ENCODE results near the gene NT5C3B. TPM values are rescaled to one million over a fixed set of nuclear protein-coding genes. Genes with fewer than 3 reads are reported as not detected.

NT5C3B gene
- total RNA-seq, 2 donors from 2014 or later = 51.2 to 70.3 TPM

DNA sequence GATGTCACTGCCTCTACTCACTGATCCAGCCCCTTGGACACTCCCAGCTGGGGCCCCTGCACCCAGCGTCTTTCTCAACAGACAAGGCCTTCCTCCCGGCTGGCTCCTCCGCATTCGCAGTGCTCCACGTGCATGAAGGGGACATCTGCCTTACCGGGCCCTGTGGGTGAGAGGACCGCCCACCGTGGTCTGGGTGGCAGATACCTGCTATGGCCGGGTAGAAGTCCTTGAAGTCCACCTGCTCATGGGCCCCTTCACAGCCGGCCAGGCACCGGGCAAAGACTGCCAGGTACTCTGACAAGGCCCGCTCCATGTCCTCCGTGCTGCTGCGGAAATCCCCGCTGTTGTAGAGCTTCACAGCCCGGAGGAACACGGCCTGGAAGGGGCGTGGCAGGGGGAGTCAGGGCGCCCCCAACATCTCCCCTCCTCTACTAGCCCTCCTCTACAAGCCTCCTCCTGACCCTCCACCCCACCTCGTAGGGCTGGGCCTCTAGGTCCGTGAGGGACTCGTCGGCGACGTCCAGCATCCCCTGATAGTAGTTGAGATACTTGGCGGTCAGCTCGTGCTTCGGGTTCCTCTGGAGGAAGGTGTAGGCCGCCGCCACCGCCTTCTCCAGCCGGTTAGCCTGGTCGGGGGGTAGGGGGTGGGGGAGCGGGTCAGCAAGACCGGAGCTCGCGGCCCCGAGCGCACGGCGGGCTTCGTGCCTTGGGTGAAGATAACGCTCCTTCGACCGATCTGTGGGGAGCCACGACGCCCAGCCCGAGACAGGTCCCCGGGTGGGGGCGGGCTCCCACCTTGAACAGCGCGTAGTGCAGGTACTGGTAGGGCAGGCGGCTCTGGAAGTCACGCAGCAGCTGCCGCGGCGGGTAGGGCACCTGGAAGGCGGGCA is 25.1 kb downstream of the NT5C3B start:
- Mint-ChIP-seq H3K27ac (no peak overlapping the region), H3K9me3 (no peaks in the 10 kb centered on the region), H3K4me3 (peak overlapping the region; percentile 85), H3K27me3 (peaks cover 3% of the 10 kb centered on the region), H3K4me1 (peaks cover 6% of the 10 kb centered on the region), H3K36me3 (ENCODE audit: low read depth) (no peaks in the 10 kb centered on the region)
- ATAC-seq (replicated peaks) = peak; percentile 37

DNA sequence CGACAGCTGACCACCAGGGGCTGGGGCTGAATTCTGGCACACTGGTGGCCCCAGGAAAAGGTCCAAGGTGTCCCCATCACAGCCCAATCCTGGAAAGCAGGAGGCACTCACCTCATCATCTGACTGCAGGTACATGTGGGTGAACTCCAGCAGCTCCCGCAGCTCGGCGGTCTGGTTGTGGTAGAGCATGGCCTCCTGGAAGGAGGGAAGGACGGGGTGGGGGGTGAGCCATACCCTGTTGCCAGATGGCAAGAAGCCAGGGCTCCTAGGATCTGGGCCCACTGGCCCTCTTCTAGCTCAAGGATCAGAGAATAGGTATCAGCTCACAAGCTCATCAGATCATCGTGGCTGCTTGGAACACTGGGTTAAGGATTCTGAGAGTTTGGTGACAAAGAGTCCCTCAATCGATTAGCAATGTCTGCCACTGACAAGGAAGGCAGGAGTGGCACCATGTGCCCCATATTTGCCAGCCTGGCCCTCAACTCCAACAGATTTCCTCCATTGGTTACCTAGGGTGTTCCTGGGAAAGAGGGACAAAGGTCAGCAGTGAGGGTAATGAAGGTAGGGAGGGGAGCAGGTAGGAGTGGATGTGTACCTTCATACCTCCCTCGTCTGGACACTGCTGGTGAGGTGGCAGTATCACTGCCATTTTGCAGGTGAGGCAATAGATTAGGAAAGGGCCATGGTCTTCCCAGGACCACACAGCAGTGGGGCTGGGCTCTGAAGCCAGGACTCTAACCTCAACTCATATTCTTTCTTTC is 29.2 kb downstream of the NT5C3B start:
- peaks cover 6% of the 10 kb centered on the region for H3K4me1 Mint-ChIP-seq
- no peaks in the 10 kb centered on the region for H3K36me3 Mint-ChIP-seq (ENCODE audit: low read depth)
- no peak for ATAC-seq (replicated peaks)
- no peaks in the 10 kb centered on the region for H3K27me3 Mint-ChIP-seq
- H3K27ac Mint-ChIP-seq = no peak overlapping the region
- no peaks in the 10 kb centered on the region for H3K9me3 Mint-ChIP-seq
- no peak overlapping the region for H3K4me3 Mint-ChIP-seq

DNA sequence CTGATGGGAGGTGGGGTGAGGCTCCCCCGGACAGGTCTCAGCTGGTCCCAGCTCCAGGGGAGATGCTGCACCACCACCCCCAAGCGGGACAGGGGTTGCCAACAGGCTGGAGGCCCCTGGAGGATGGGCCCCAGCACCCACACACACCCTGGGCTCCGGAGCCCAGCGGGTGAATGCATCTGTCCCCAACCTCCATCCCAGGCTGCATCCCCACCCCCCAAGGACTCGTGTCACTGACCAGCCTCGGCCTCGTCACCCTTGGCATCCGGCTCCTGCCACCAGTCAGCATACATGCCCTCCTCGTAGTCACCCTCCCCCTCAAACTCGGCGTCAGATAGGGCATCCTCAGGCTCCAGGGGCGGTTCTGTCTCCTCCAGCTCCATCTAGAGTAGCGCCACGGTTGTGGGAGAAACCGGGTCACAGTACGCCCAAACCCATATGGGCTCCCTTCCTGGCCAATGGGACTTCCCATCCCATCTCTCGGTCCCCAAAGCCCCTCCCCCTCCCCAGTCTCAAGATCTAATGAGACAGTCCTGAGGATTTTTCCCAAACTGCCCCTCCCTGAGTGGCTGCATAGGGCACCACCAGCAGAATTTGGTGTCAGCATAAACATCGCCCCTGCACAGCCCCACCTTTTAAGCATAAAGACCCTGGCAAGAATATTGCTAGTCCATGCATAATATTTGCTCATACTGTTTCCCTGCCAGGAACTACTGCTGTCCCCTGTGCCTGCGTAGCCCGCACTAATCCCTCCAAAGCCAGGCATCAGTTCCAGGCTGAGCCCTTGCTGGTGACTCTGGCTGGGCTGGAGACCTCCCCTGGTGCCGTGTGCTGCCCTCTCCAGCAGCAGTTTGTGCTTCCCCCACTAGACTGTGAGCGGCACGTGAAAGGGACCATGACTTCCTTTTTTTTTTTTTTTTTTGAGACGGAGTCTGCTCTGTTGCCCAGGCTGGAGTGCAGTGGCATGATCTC is 32.7 kb downstream of the NT5C3B start:
- Mint-ChIP-seq H3K4me1 (peaks cover 6% of the 10 kb centered on the region), H3K9me3 (no peaks in the 10 kb centered on the region), H3K4me3 (no peak overlapping the region), H3K27ac (no peak overlapping the region), H3K27me3 (no peaks in the 10 kb centered on the region), H3K36me3 (ENCODE audit: low read depth) (no peaks in the 10 kb centered on the region)
- ATAC-seq (replicated peaks) = no peak

DNA sequence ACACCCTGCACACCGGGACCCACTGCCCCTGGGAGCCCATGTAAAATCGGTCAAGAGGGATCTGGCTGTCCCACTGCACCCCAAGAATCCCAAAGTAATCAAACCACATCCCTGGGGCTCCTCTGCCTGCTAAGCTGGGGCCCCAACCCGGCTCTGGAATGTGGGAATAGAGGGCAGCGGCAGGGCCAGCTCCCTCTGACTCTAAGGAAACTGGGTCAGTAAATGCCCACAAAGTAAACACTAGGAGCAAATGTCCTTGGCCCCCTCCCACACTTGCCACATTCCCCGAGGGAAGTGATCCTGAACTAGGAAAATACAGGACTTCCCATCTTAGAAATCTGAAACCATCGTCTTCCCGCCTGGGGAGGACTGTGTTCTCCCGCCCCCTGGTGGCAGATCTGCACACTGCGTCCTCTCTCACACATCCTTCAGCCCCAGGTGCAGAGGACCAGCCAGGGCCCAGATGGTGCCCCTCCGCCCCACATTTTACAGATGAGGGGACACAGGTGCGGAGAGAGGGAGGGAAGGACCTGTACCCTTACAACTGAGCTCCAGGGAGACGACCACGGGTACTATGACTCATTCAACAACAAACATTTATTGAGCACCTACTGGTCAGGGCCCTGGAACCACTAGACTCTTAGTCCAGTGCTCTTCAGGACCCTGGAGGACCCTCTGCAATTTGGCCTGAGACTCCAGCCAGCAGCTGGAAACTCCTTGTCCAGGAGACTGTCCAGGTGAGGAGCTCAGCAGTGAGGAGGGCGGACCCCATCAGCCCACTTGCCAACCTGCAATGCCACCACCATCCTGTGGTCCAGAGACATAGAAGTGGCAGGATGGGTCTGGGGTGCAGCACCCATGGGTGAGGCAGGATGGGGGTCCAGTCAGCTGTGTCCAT is 34.4 kb downstream of the NT5C3B start:
- Mint-ChIP-seq H3K27ac (no peak overlapping the region), H3K9me3 (no peaks in the 10 kb centered on the region), H3K4me3 (no peak overlapping the region), H3K27me3 (no peaks in the 10 kb centered on the region), H3K36me3 (ENCODE audit: low read depth) (no peaks in the 10 kb centered on the region), H3K4me1 (peaks cover 6% of the 10 kb centered on the region)
- peak; percentile 83 for ATAC-seq (replicated peaks)

DNA sequence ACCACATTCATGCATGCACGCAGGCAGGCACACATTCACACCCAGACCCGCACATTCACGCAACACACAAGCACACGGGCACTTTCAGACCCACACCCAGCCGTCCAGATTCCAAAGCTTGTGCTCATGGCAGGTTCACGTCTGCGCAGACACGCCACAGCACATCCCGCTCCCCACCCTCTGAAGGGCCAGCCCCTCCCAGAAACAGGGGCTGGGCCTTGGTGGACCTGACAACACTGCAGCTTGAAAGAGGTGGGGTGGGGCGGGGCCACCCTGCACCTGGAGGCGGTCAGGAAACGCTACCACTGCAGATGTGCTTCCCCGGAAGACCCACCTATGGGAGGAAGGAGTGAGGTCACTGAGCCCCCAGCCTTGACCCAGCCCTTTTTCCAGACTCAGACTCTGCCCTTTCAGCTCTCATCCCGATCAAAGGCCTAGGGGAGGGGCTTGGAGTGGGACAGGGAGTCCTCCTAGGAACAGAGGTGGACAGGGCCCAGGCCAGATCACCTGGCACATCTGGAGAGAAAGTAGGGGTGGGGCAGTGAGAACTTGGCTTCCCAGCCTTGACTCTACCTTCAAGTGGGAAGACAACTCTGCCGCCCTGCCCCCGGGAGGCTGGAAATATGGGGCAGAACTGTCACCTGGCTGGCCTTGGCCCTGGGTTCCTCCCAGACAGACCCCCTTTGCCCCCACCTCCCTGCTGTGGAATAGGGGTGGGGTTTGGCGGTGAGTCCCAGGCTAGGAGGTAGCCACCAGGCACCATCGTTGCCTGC is 35.2 kb downstream of the NT5C3B start:
- Mint-ChIP-seq H3K27ac (no peak overlapping the region), H3K4me3 (no peak overlapping the region), H3K27me3 (no peaks in the 10 kb centered on the region), H3K9me3 (no peaks in the 10 kb centered on the region), H3K4me1 (peaks cover 6% of the 10 kb centered on the region), H3K36me3 (ENCODE audit: low read depth) (no peaks in the 10 kb centered on the region)
- ATAC-seq (replicated peaks) = peak; percentile 11

DNA sequence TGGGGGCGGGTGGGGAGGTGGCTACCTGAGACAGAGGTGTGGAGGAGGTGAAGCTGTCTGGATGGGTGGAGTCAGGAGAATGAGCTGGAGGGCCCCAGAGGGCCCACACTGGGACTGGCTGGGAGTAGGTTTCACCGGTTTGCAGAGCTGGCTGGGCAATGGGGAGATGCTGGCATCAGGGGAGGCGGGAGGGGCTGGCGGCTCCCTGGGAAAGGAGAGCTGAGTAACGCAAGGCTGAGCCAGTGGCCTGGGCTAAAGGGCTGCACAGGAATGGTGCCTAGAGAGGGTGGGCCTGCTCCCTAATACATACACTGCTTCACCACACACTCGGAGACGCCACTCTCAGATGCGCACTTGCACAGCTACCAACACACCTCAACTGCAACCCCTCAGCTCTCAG is 36.7 kb downstream of the NT5C3B start:
- no peaks in the 10 kb centered on the region for H3K36me3 Mint-ChIP-seq (ENCODE audit: low read depth)
- peaks cover 6% of the 10 kb centered on the region for H3K4me1 Mint-ChIP-seq
- no peak overlapping the region for H3K27ac Mint-ChIP-seq
- H3K9me3 Mint-ChIP-seq = no peaks in the 10 kb centered on the region
- H3K4me3 Mint-ChIP-seq = no peak overlapping the region
- no peak for ATAC-seq (replicated peaks)
- H3K27me3 Mint-ChIP-seq = no peaks in the 10 kb centered on the region

DNA sequence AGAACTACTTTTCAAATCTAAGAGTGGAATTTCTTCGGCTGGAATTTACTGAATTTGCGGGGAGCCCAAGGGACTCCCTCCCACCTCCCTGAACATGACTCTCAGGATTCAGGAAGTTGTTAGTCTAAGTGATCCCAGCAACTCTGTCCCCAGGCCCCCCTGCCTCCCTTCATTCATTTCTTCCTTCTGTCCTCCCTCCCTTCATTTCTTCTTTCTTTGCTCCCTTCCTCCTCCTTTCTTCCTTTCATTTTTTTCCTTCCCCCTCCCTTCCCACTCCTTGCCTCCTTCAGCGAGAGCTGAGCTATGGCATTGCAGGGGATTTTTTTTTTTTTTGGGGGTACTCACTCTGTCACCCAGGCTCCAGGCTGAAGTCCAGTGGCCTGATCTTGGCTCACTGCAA is 38.7 kb downstream of the NT5C3B start:
- H3K4me1 Mint-ChIP-seq = peaks cover 6% of the 10 kb centered on the region
- no peak for ATAC-seq (replicated peaks)
- no peak overlapping the region for H3K4me3 Mint-ChIP-seq
- H3K36me3 Mint-ChIP-seq (ENCODE audit: low read depth) = no peaks in the 10 kb centered on the region
- H3K27me3 Mint-ChIP-seq = no peaks in the 10 kb centered on the region
- H3K27ac Mint-ChIP-seq = no peak overlapping the region
- H3K9me3 Mint-ChIP-seq = no peaks in the 10 kb centered on the region

DNA sequence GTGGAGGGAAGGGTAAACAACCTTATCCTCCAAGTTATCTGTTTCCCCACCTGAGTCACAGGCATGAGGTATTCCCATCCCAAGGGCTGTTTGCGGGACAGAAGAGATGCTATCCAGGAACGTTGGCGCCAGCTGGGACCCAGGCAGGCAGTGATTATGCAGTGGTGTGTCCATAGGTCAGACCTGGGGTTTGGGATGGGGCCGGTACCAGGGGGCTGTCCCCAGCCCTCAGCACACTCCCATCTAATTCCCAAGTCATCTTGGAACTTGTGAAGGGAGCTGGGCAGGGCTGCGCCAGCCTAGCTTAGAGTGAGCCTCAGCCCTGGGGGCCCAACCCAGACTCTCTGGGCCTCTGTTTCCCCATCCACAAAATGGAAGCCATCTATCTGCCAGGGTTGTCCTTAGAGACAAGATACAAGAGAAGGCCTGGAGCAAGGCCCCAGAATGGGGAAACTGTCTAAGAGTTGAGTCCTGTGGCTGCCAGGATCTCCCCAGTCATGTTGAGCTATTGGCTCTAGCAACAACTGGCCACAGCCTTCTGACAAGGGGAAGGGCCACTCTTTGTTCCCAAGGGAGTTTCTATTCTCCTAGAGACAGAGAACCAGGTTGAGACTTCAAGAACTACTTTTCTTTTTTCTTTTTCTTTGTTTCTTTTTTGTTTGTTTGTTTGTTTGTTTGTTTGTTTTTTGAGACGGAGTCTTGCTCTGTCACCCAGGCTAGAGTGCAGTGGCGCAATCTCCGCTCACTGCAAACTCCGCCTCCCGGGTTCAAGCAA is 39.7 kb downstream of the NT5C3B start:
- Mint-ChIP-seq H3K9me3 (no peaks in the 10 kb centered on the region), H3K36me3 (ENCODE audit: low read depth) (no peaks in the 10 kb centered on the region), H3K27me3 (no peaks in the 10 kb centered on the region), H3K27ac (no peak overlapping the region), H3K4me3 (no peak overlapping the region), H3K4me1 (peaks cover under 1% of the 10 kb centered on the region)
- ATAC-seq (replicated peaks) = no peak

DNA sequence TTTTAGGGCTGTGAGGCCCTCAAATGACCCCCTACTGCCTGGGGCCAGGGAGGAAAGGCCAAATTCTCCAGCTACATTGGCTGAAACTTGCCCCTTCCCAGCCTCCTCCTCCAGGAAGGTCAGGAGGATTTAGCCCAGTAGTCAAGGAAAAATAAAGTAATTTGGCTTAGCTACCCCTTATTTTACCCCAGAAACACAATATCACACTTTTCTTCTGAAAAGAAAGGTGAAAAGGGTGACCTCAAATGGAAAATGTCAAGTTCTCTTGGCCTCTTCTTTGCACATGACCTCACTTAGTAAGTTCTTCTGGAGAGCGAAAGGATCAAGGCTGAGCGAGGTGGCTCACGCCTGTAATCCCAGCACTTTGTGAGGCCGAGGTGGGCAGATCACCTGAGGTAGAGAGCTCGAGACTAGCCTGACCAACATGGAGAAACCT is 41.5 kb downstream of the NT5C3B start:
- H3K4me3 Mint-ChIP-seq = no peak overlapping the region
- no peaks in the 10 kb centered on the region for H3K4me1 Mint-ChIP-seq
- no peaks in the 10 kb centered on the region for H3K9me3 Mint-ChIP-seq
- no peaks in the 10 kb centered on the region for H3K27me3 Mint-ChIP-seq
- no peak for ATAC-seq (replicated peaks)
- no peaks in the 10 kb centered on the region for H3K36me3 Mint-ChIP-seq (ENCODE audit: low read depth)
- H3K27ac Mint-ChIP-seq = no peak overlapping the region

DNA sequence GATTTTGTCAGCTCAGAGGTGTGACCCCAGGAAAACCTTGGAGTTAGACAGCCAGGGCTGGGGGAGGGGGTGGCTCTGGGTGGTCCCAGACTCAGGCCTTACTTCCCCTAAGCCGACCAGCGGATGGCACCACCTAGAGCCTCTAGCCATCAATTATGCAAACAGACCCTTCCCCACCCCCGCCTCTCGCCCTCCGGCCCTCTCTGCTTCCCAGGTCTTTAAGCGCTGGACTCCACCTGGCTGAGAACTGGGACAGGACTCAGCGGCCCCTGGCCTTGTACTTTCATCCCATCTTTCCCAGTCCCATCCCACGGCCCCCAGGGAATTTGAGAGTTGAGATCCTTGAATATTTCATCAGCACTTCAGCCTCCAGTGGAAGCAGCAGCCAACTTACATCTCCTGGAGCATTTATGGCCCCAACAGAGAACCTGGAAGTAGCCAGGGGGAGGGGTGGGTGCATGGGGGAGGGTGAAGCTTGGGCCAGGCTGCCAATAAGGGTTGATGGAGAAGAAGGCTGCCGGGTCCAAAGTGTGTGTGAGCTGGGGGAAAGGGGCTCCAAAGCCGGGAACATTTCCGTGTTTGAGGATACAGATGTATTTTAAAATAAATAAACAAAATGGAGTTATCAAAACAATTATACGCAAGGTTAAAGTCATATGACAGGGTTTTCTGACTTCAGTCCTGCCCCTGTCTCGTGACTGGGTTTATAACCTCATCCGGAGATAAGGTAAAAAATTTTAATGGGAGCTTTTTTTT is 42.1 kb downstream of the NT5C3B start:
- ATAC-seq (replicated peaks) = no peak
- H3K36me3 Mint-ChIP-seq (ENCODE audit: low read depth) = no peaks in the 10 kb centered on the region
- H3K4me1 Mint-ChIP-seq = no peaks in the 10 kb centered on the region
- no peaks in the 10 kb centered on the region for H3K9me3 Mint-ChIP-seq
- no peak overlapping the region for H3K27ac Mint-ChIP-seq
- no peak overlapping the region for H3K4me3 Mint-ChIP-seq
- H3K27me3 Mint-ChIP-seq = no peaks in the 10 kb centered on the region

DNA sequence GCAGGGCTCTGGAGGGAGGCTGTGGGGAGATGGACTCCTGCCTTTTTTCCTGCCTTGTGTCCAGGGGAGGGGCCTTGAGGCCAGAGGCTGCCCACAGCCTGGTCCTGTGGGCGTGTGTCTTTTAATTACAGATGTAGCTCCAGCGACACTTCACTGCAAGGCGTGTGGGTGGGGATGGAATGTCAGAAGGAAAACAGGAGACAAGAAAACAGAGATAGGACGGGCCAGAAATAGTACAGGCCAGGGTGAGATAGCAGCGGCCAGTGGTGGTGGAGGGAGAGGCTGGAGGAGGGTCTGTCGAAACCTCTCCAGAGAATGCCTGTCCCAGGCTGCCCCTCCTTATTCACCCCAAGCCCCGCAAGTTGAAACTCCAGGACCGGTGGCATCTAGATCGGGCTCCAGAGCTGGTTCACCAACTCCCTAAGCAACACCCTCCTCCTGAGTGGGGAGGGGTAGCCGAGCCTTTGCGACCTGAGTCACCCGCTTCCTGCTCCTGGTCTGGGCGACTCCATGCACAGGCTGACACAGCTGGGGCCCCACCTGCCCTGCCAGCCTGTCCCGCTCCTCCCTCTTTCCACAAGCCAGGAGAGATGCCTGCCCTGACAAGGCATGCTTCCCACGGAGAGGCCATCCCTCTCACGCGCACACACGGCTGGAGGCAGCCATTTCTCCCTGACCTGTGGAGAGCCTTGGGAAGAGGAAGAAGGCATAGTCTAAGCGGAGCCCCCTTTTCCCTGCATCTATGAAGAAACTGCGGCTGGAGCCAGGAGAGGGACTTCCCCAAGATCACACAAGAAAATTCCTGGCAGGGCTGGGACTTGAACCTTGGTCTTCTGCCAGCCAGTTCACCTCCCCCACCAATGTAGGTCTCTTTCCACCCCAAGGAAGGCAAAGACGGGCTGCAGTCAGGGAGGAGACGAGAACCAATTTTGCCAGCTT is 42.9 kb downstream of the NT5C3B start:
- no peaks in the 10 kb centered on the region for H3K4me1 Mint-ChIP-seq
- no peaks in the 10 kb centered on the region for H3K27me3 Mint-ChIP-seq
- no peak overlapping the region for H3K4me3 Mint-ChIP-seq
- H3K36me3 Mint-ChIP-seq (ENCODE audit: low read depth) = no peaks in the 10 kb centered on the region
- no peak overlapping the region for H3K27ac Mint-ChIP-seq
- no peaks in the 10 kb centered on the region for H3K9me3 Mint-ChIP-seq
- ATAC-seq (replicated peaks) = no peak

All from activated T-helper 17 cell treated with anti-CD3 and anti-CD28 coated beads, Interleukin-2, amount 50 U/mL, for 72 hours (primary cell).